Right lobe of liver (tissue), 6 donors: ENCODE data around the gene PTPRM. TPM values are rescaled to one million over a fixed set of nuclear protein-coding genes. Genes with fewer than 3 reads are reported as not detected.

Experiments used
- ATAC-seq, 4 donors: fragments of 200-7000 bp; cut with Tn5 transposase; one replicate each; pipeline ENCODE4 v1.9.1; 2020; ENCODE audit warnings: mild to moderate bottlenecking in 4 of 4, moderate library complexity in 4 of 4
- DNase-seq, 3 donors: peaks; one replicate each; pipeline ENCODE4 v3.0.0-alpha.2; 2020
- H3K27ac ChIP-seq, 3 donors: fragments of 200-600 bp; one replicate each; pipeline ENCODE4 v1.8.0; 2022
- H3K27me3 ChIP-seq, 2 donors: fragments of 200-600 bp; one replicate each; pipeline ENCODE4 v1.8.0; 2022
- H3K36me3 ChIP-seq, 4 donors: fragments of 200-600 bp; sonication (generic) in 1 of 4; one replicate each; pipeline versions ENCODE4 v1.5.1 to v1.8.0; 2017 to 2022; ENCODE audit warnings: control low read depth in 1 of 4
- H3K4me1 ChIP-seq, 4 donors: fragments of 200-600 bp; sonication (generic) in 1 of 4; one replicate each; pipeline versions ENCODE4 v1.5.1 to v1.8.0; 2017 to 2022; ENCODE audit warnings: control low read depth in 1 of 4
- H3K4me3 ChIP-seq, 3 donors: fragments of 200-600 bp; one replicate each; pipeline ENCODE4 v1.8.0; 2022
- H3K9me3 ChIP-seq, 4 donors: fragments of 200-600 bp; sonication (generic) in 1 of 4; one replicate each; pipeline versions ENCODE4 v1.5.1 to v1.8.0; 2017 to 2022; ENCODE audit warnings: control low read depth in 1 of 4
- CTCF ChIP-seq, 4 donors: fragments of 200-600 bp in 3 of 4; fragments of 450-650 bp in 1 of 4; IDR thresholded peaks; one replicate each; pipeline versions ENCODE4 v1.5.1 to v1.8.0; 2016 to 2022; ENCODE audit warnings: antibody characterized with exemption in 4 of 4, mild to moderate bottlenecking in 2 of 4
- POLR2A ChIP-seq: fragments of 450-650 bp; IDR thresholded peaks from one replicate; pipeline ENCODE4 v1.6.1; 2017; ENCODE audit warnings: antibody characterized with exemption, mild to moderate bottlenecking
- WGBS: methylation state at CpG from one replicate; pipeline ENCODE4 v1.1.6; 2018; ENCODE audit warnings: low coverage, low lambda C conversion rate; ENCODE audit not compliant: insufficient coverage; ENCODE audit errors: missing lambda C conversion rate; 5-methylcytosine and 5-hydroxymethylcytosine counted together
- intact Hi-C, 2 donors: fragments of 100-400 bp; cut with DNase I; formaldehyde crosslinking; loops; one replicate each; pipeline versions ENCODE4 v1.11.2 to v1.14.1; 2022
- small RNA-seq, 2 experiments: library from RNA; depleted of rRNA; stranded (forward); fragments of <200 nt; gene quantifications; one replicate each; pipeline ENCODE3, GENCODE V24; 2016
- total RNA-seq, 6 experiments: library from RNA; depleted of rRNA in 2 of 6; stranded (reverse); fragments of >200 nt in 2 of 6; fragmentation: NEBNext Ultra II Directional in 3 of 6; extraction: Animal tissue kit (Norgen Biotek cat#: 25700) in 3 of 6; gene quantifications; one replicate each; pipeline versions ENCODE4 v1.1.0 to v1.2.4, GENCODE V29; 2016 to 2023
- donor health status: DM: no; HTN: yes; CAD: no.
- donor health status: DM: no; HTN: no; CAD: no.
- donor health status: DM: no; HTN: no; CAD: no.
- donor health status: DM: no; HTN: yes; CAD: no.
- donor health status: DM: no; HTN: yes; CAD: no.

PTPRM gene
- total RNA-seq, 6 experiments from 2014 or later = 15.1 to 45.7 (median 26.5) TPM

- Histone ChIP-seq H3K27ac (no peak overlapping the region), H3K9me3 (no peaks in the 10 kb centered on the region), H3K27me3 (no peaks in the 10 kb centered on the region), H3K4me3 (no peak overlapping the region), H3K36me3 (no peaks in the 10 kb centered on the region), H3K4me1 (no peaks in the 10 kb centered on the region)
- no peak for TF ChIP-seq CTCF (IDR thresholded peaks at IDR 0.05)
- TF ChIP-seq POLR2A = no peak
- intact Hi-C loops = no loop called here
- DNase-seq = no peak
- no peak for ATAC-seq
- WGBS = 50% methylated on average over 3 of the region's 3 CpGs
Observed at GRCh38 chr18:8453528-8453927, 886.4 kb downstream of the PTPRM start.

- H3K4me1 ChIP-seq = no peaks in the 10 kb centered on the region
- ATAC-seq (no peak), DNase-seq (no peak)
- intact Hi-C loops = no loop called here
- H3K27ac ChIP-seq = no peak overlapping the region
- 33% methylated on average over 1 of the region's 1 CpG for WGBS
- no peak overlapping the region for H3K4me3 ChIP-seq
- H3K36me3 ChIP-seq = no peaks in the 10 kb centered on the region
- H3K9me3 ChIP-seq = no peaks in the 10 kb centered on the region
- no peak for TF ChIP-seq POLR2A
- TF ChIP-seq CTCF (IDR thresholded peaks at IDR 0.05) = no peak
- H3K27me3 ChIP-seq = no peaks in the 10 kb centered on the region
Observed at GRCh38 chr18:8454136-8454535, 887.0 kb downstream of the PTPRM start.

- DNase-seq (peak in 1 of 3 donors; percentile 6), ATAC-seq (no peak)
- Histone ChIP-seq H3K4me3 (no peak overlapping the region), H3K27me3 (no peaks in the 10 kb centered on the region), H3K27ac (no peak overlapping the region), H3K36me3 (no peaks in the 10 kb centered on the region), H3K9me3 (no peaks in the 10 kb centered on the region), H3K4me1 (no peaks in the 10 kb centered on the region)
- intact Hi-C loops = no loop called here
- TF ChIP-seq POLR2A (no peak), CTCF (IDR thresholded peaks at IDR 0.05) (no peak)
- 62% methylated on average over 7 of the region's 8 CpGs for WGBS
Observed at GRCh38 chr18:8455661-8456614, 888.8 kb downstream of the PTPRM start.

Small RNA genes lying within 50 kb of the gene (small RNA-seq; reads per million reads assigned to genes)
- gene AP001094.1 = 0 reads per million in 2 experiments
- 0 reads per million in 2 experiments for gene RF00012
